ENCODE data around the gene SLC2A9. TPM values are rescaled to one million over a fixed set of nuclear protein-coding genes. Genes with fewer than 3 reads are reported as not detected.

The SLC2A9 gene
- total RNA-seq, 2 experiments from 2014 or later, result 0.54 TPM

DNA sequence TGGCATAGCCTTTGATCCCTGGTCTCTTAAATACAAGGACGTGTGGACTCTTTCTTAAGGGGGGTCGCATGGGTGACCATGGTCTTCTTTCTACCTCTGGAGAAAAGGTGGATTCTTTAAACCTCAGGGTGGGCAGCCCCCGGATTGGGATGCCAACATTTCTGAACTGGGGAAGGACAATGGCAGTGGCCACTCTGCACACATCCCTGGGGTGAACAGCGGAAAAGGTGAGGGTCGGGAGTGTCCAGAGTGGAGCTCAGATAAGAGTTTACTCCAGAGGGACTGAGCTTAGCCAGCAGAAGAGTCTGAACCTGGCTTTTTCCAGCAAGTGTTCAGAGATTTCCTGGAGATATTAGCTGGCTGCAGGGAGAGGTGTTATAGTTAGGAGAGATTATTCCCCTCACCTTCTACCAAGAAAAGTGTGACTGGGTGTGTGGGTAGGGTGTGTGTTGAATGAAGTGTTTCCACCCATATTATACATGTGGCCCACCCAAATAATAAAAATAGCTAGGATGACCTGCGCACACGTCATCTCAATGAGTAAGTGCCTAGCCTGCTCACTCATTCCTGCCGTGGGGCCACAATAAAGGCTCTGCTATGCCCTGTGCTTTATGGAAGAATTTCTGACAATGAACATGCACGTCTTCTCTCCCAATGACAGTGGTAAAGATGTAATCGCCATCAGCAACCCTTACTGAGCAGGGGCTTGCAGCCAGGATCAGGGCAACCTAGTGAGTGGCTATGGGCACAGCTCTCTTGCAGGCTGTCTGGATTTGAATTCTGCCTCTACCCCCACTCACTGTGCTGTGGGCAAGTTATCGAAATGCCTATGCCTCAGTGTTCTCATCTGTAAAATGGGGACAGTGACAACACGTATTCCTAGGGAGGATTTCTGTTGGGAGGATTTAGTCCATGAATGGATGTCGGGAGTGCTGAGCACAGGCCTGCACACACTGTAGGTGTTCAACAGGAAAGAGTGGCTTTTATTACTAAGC lies 76.6 kb downstream of the SLC2A9 start:
- DNase-seq, result no peak
- CTCF ChIA-PET, result interaction anchor here (1.4 to 1.5 kb wide), 2 partner anchors 70 to 412 kb away, joined by 3 to 5 read pairs; no protein-coding TSS in a partner anchor

GRCh38 chr4:9943761-9944160 lies 77.5 kb downstream of the SLC2A9 start:
- H3K27ac Mint-ChIP-seq, result no peak overlapping the region
- H3K27me3 Mint-ChIP-seq, result no peaks in the 10 kb centered on the region
- DNase-seq, result no peak
- no peak for ATAC-seq
- no peaks in the 10 kb centered on the region for H3K4me1 Mint-ChIP-seq (ENCODE audit: low read depth)
- H3K9me3 Mint-ChIP-seq, result no peaks in the 10 kb centered on the region
- no peak overlapping the region for H3K4me3 Mint-ChIP-seq
- TF ChIP-seq, protein P1, sequence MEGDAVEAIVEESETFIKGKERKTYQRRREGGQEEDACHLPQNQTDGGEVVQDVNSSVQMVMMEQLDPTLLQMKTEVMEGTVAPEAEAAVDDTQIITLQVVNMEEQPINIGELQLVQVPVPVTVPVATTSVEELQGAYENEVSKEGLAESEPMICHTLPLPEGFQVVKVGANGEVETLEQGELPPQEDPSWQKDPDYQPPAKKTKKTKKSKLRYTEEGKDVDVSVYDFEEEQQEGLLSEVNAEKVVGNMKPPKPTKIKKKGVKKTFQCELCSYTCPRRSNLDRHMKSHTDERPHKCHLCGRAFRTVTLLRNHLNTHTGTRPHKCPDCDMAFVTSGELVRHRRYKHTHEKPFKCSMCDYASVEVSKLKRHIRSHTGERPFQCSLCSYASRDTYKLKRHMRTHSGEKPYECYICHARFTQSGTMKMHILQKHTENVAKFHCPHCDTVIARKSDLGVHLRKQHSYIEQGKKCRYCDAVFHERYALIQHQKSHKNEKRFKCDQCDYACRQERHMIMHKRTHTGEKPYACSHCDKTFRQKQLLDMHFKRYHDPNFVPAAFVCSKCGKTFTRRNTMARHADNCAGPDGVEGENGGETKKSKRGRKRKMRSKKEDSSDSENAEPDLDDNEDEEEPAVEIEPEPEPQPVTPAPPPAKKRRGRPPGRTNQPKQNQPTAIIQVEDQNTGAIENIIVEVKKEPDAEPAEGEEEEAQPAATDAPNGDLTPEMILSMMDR (IDR thresholded peaks at IDR 0.05), result no peak
- no peaks in the 10 kb centered on the region for H3K36me3 Mint-ChIP-seq (ENCODE audit: low read depth)
- intact Hi-C loops (cut with micrococcal nuclease), result no loop called here
- ChIA-PET POLR2A (no interaction called here), CTCF (interaction anchor here (1.4 to 1.5 kb wide), 2 partner anchors 71 to 411 kb away, joined by 3 to 5 read pairs; no protein-coding TSS in a partner anchor)

More for the DNA sequence above, 76.6 kb downstream of the SLC2A9 start:
- TF ChIP-seq, protein P1 (IDR thresholded peaks at IDR 0.05), result no peak
- ATAC-seq, result no peak
- intact Hi-C loops (cut with micrococcal nuclease), result no loop called here
- Mint-ChIP-seq H3K36me3 (ENCODE audit: low read depth) (no peaks in the 10 kb centered on the region), H3K4me1 (ENCODE audit: low read depth) (no peaks in the 10 kb centered on the region), H3K4me3 (no peak overlapping the region), H3K9me3 (no peaks in the 10 kb centered on the region), H3K27ac (no peak overlapping the region), H3K27me3 (no peaks in the 10 kb centered on the region)
- POLR2A ChIA-PET, result no interaction called here

DNA sequence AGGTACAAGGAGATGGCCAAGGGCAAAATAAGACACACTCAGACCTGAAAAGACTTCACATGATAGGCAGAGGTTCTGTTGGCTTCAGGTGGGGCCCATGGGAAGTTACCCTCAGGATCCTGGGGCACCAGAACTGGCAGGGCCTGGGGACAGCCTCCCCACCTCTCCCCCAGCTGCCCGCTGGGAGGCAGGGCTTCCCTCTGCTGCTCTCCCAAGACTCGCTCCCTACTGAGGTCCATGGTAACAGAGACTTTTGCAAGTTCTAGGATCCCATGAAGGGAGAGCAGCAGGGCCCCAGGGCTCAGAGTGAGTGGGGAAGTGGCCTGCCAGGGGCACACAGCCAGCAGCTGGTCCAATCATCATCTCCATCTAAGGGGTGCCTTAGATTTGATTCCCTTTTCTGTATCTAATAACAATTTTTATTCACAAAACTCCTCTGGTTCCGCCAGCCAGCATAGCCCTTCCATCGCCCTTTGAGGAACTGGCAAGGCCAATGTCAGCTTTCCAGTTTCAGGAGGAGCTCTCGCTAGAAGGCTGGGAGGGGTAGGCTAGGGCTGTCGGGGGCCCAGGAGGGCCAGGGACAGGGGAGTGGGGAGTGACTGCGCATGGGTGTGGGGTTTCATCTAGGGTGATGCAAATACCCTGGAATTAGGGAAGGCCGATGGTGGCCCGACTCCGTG lies 78.2 kb downstream of the SLC2A9 start:
- DNase-seq (no peak), ATAC-seq (no peak)
- H3K4me3 Mint-ChIP-seq, result no peak overlapping the region
- POLR2A ChIA-PET, result no interaction called here
- TF ChIP-seq, protein P1 (IDR thresholded peaks at IDR 0.05), result no peak
- H3K27ac Mint-ChIP-seq, result no peak overlapping the region
- no peaks in the 10 kb centered on the region for H3K9me3 Mint-ChIP-seq
- no peaks in the 10 kb centered on the region for H3K4me1 Mint-ChIP-seq (ENCODE audit: low read depth)
- intact Hi-C loops (cut with micrococcal nuclease), result no loop called here
- no peaks in the 10 kb centered on the region for H3K27me3 Mint-ChIP-seq
- H3K36me3 Mint-ChIP-seq (ENCODE audit: low read depth), result no peaks in the 10 kb centered on the region
- CTCF ChIA-PET, result no interaction called here

DNA sequence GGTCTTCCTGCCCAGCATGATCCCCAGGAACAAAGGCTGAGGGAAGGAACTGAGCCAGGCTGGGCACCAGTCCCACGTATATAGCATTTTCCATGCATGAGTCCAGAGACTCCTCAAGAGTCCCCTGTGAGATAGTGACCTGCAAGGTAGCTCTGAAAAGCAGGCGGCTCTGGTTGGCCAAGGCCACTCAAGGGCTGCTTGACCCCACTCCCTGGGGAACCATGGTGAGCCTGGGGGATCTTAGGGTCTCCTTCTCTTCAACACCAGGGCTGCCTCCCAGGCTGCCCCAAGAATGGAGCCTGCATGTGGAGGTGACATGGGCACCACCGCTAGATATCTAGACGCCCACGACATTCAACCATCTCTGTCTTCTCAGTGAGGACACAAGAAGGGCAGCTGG lies 79.2 kb downstream of the SLC2A9 start:
- no peaks in the 10 kb centered on the region for H3K36me3 Mint-ChIP-seq (ENCODE audit: low read depth)
- H3K27ac Mint-ChIP-seq, result no peak overlapping the region
- no peaks in the 10 kb centered on the region for H3K27me3 Mint-ChIP-seq
- DNase-seq (no peak), ATAC-seq (no peak)
- TF ChIP-seq, protein P1 (IDR thresholded peaks at IDR 0.05), result no peak
- CTCF ChIA-PET, result no interaction called here
- H3K9me3 Mint-ChIP-seq, result no peaks in the 10 kb centered on the region
- POLR2A ChIA-PET, result no interaction called here
- no peak overlapping the region for H3K4me3 Mint-ChIP-seq
- intact Hi-C loops (cut with micrococcal nuclease), result no loop called here
- H3K4me1 Mint-ChIP-seq (ENCODE audit: low read depth), result no peaks in the 10 kb centered on the region

DNA sequence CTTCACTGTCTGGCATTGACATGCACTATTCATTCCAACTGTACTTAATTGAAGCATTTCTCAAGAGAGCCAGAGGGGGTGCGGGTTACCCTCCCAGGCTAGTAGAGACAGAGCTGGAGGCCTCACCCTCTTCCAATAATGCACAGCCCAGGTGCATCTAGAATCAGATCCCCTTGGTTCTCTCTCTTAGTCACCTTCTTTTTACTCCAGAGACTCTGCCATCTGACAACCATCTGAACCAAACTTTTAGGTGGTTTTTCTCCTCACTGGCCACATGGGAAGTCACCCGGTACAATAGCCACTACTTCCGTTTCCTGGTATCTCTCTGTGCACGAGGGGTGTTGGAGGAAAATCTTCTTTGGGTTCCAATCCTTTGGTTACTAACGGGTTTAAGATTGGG lies 81.3 kb downstream of the SLC2A9 start:
- no peaks in the 10 kb centered on the region for H3K27me3 Mint-ChIP-seq
- ATAC-seq (no peak), DNase-seq (no peak)
- ChIA-PET CTCF (no interaction called here), POLR2A (no interaction called here)
- H3K36me3 Mint-ChIP-seq (ENCODE audit: low read depth), result no peaks in the 10 kb centered on the region
- no peak overlapping the region for H3K27ac Mint-ChIP-seq
- H3K9me3 Mint-ChIP-seq, result no peaks in the 10 kb centered on the region
- no peaks in the 10 kb centered on the region for H3K4me1 Mint-ChIP-seq (ENCODE audit: low read depth)
- no peak overlapping the region for H3K4me3 Mint-ChIP-seq
- TF ChIP-seq, protein P1 (IDR thresholded peaks at IDR 0.05), result no peak
- intact Hi-C loops (cut with micrococcal nuclease), result no loop called here

Measured in activated CD8-positive, alpha-beta T cell treated with anti-CD3 and anti-CD28 coated beads for 36 hours (primary cell).